Measurements from ENCODE around the gene CA7. TPM values are rescaled to one million over a fixed set of nuclear protein-coding genes. Genes with fewer than 3 reads are reported as not detected.

CA7 gene
- total RNA-seq, 2 donors from 2014 or later: not detected

GRCh38 chr16:66882702-66883101, 38.5 kb downstream of the CA7 start:
- Histone ChIP-seq H3K4me3 (no peak overlapping the region), H3K36me3 (replicated peaks in 1 of 2; ENCODE audit: insufficient read depth in 1 of 2, low read depth in 2 of 2) (peaks cover 0 to 15% of the 10 kb centered on the region in 2 donors), H3K4me1 (peaks cover 26% of the 10 kb centered on the region), H3K27me3 (no peaks in the 10 kb centered on the region), H3K9me3 (no peaks in the 10 kb centered on the region), H3K27ac (no peak overlapping the region)
- ATAC-seq (no peak), DNase-seq (no peak)
- 96 to 100% methylated on average over 3 of the region's 3 CpGs for WGBS, 2 donors
- TF ChIP-seq, protein P1, sequence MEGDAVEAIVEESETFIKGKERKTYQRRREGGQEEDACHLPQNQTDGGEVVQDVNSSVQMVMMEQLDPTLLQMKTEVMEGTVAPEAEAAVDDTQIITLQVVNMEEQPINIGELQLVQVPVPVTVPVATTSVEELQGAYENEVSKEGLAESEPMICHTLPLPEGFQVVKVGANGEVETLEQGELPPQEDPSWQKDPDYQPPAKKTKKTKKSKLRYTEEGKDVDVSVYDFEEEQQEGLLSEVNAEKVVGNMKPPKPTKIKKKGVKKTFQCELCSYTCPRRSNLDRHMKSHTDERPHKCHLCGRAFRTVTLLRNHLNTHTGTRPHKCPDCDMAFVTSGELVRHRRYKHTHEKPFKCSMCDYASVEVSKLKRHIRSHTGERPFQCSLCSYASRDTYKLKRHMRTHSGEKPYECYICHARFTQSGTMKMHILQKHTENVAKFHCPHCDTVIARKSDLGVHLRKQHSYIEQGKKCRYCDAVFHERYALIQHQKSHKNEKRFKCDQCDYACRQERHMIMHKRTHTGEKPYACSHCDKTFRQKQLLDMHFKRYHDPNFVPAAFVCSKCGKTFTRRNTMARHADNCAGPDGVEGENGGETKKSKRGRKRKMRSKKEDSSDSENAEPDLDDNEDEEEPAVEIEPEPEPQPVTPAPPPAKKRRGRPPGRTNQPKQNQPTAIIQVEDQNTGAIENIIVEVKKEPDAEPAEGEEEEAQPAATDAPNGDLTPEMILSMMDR (IDR thresholded peaks at IDR 0.05): no peak
- TF ChIP-seq POLR2A (IDR thresholded peaks at IDR 0.05): no peak
- intact Hi-C loops (cut with DNase I): no loop called here

DNA sequence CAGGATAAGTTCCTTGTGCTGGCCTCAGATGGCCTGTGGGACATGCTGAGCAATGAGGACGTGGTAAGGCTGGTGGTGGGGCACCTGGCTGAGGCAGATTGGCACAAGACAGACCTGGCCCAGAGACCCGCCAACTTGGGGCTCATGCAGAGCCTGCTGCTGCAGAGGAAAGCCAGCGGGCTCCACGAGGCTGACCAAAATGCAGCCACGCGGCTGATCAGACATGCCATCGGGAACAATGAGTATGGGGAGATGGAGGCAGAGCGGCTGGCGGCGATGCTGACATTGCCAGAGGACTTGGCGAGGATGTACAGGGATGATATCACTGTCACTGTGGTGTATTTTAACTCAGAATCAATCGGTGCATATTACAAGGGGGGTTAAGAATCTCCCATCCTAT, 41.3 kb downstream of the CA7 start:
- ATAC-seq: no peak
- Histone ChIP-seq H3K9me3 (no peaks in the 10 kb centered on the region), H3K27me3 (no peaks in the 10 kb centered on the region), H3K4me3 (no peak overlapping the region), H3K27ac (no peak overlapping the region), H3K4me1 (peaks cover 9% of the 10 kb centered on the region), H3K36me3 (replicated peaks in 1 of 2; ENCODE audit: insufficient read depth in 1 of 2, low read depth in 2 of 2) (peaks cover 0 to 15% of the 10 kb centered on the region in 2 donors)
- 78 to 80% methylated on average over 12 of the region's 12 CpGs for WGBS, 2 donors
- TF ChIP-seq, protein P1 (IDR thresholded peaks at IDR 0.05): no peak
- TF ChIP-seq POLR2A (IDR thresholded peaks at IDR 0.05): no peak
- no peak for DNase-seq
- intact Hi-C loops (cut with DNase I): no loop called here

- ATAC-seq (no peak), DNase-seq (no peak)
- 54 to 64% methylated on average over 2 of the region's 2 CpGs for WGBS, 2 donors
- intact Hi-C loops (cut with DNase I): no loop called here
- Histone ChIP-seq H3K4me1 (peaks cover 9% of the 10 kb centered on the region), H3K9me3 (no peaks in the 10 kb centered on the region), H3K27ac (no peak overlapping the region), H3K27me3 (no peaks in the 10 kb centered on the region), H3K36me3 (replicated peaks in 1 of 2; ENCODE audit: insufficient read depth in 1 of 2, low read depth in 2 of 2) (peaks cover 0 to 15% of the 10 kb centered on the region in 2 donors), H3K4me3 (no peak overlapping the region)
- TF ChIP-seq, protein P1 (IDR thresholded peaks at IDR 0.05): no peak
- TF ChIP-seq POLR2A (IDR thresholded peaks at IDR 0.05): no peak
Observed at GRCh38 chr16:66886321-66886720, 42.1 kb downstream of the CA7 start.

GRCh38 chr16:66886914-66887313, 42.7 kb downstream of the CA7 start:
- no peaks in the 10 kb centered on the region for H3K9me3 ChIP-seq
- TF ChIP-seq, protein P1 (IDR thresholded peaks at IDR 0.05): no peak
- TF ChIP-seq POLR2A (IDR thresholded peaks at IDR 0.05): no peak
- ATAC-seq: no peak
- intact Hi-C loops (cut with DNase I): no loop called here
- 67 to 74% methylated on average over 3 of the region's 3 CpGs for WGBS, 2 donors
- no peak overlapping the region for H3K4me3 ChIP-seq
- no peak overlapping the region for H3K27ac ChIP-seq
- no peaks in the 10 kb centered on the region for H3K27me3 ChIP-seq
- H3K36me3 ChIP-seq (replicated peaks in 1 of 2; ENCODE audit: insufficient read depth in 1 of 2, low read depth in 2 of 2): peaks cover 0 to 15% of the 10 kb centered on the region in 2 donors
- no peak for DNase-seq
- H3K4me1 ChIP-seq: peaks cover 3% of the 10 kb centered on the region
